Panc1 (cell line): ENCODE measurements around the gene GALNTL6. TPM values are rescaled to one million over a fixed set of nuclear protein-coding genes. Genes with fewer than 3 reads are reported as not detected.

ENCODE experiments used
- ATAC-seq: fragments of 200-7000 bp; cut with Tn5 transposase; 2 replicates; pipeline ENCODE4 v1.9.1; 2020; ENCODE audit warnings: mild to moderate bottlenecking, moderate library complexity
- BruUV-seq: library from RNA; stranded (reverse); fragments of 400-500 nt; replicated peaks from 2 replicates; lab custom pipeline; 2021; lab: Mats Ljungman, UMichigan
- CTCF ChIA-PET: fragments of 300-600 bp; sonication (Branson Sonifier 250); formaldehyde crosslinking; loops from one replicate; lab custom pipeline; 2022; ENCODE audit warnings: antibody characterized with exemption; lab: Charles Lee
- POLR2A ChIA-PET: fragments of 300-600 bp; sonication (Branson Sonifier 250); formaldehyde crosslinking; loops from one replicate; lab custom pipeline; 2022; ENCODE audit warnings: antibody characterized with exemption; lab: Charles Lee
- DNase-seq: peaks from one replicate; pipeline ENCODE4 v3.0.0-alpha.2; 2010; ENCODE audit warnings: low read depth, low spot score
- H3K27ac ChIP-seq: 2 replicates; pipeline ENCODE4 v1.5.1; 2011; ENCODE audit warnings: mild to moderate bottlenecking, low read length, inconsistent platforms
- H3K27me3 ChIP-seq: fragments of 200-500 bp; sonication (Bioruptor generic); 2 replicates; pipeline ENCODE4 v1.6.0; 2014; ENCODE audit warnings: low read length, inconsistent platforms; ENCODE audit not compliant: control insufficient read depth, insufficient read depth
- H3K36me3 ChIP-seq: fragments of 200-500 bp; sonication (Bioruptor generic); 2 replicates; pipeline ENCODE4 v1.5.1; 2014; ENCODE audit warnings: inconsistent platforms, mild to moderate bottlenecking, low read length, moderate library complexity; ENCODE audit not compliant: control insufficient read depth, insufficient read depth
- H3K4me1 ChIP-seq: 2 replicates; pipeline ENCODE4 v1.5.1; 2011; ENCODE audit warnings: inconsistent platforms, mild to moderate bottlenecking, low read length, moderate library complexity; ENCODE audit not compliant: control insufficient read depth, insufficient read depth
- H3K4me3 ChIP-seq, 2 experiments: 2 replicates each; pipeline ENCODE4 v1.5.1; 2011 to 2012; ENCODE audit warnings: low read depth in 2 of 2, low read length in 2 of 2, mild to moderate bottlenecking in 2 of 2, inconsistent platforms in 1 of 2, moderate library complexity in 1 of 2
- H3K9me3 ChIP-seq: fragments of 200-500 bp; sonication (Bioruptor generic); 2 replicates; pipeline ENCODE4 v1.5.1; 2014; ENCODE audit warnings: low read depth, mild to moderate bottlenecking, inconsistent platforms, low read length, moderate library complexity; ENCODE audit not compliant: control insufficient read depth, insufficient read depth
- CTCF ChIP-seq: fragments of 450-650 bp; IDR thresholded peaks from 2 replicates; pipeline ENCODE4 v1.5.1; 2017; ENCODE audit warnings: mild to moderate bottlenecking
- POLR2AphosphoS5 ChIP-seq: IDR thresholded peaks from 2 replicates; pipeline ENCODE4 v1.6.1; 2012; ENCODE audit warnings: mild to moderate bottlenecking, low read depth, low read length, moderate library complexity
- REST ChIP-seq, 2 experiments: IDR thresholded peaks; 2 replicates each; pipeline ENCODE4 v1.6.1; 2011 to 2012; ENCODE audit warnings: low read depth in 2 of 2, control low read depth in 1 of 2, low read length in 1 of 2, mild to moderate bottlenecking in 1 of 2, moderate library complexity in 1 of 2; ENCODE audit not compliant: insufficient read depth in 1 of 2
- SIN3A ChIP-seq: IDR thresholded peaks from 2 replicates; pipeline ENCODE4 v1.6.1; 2012; ENCODE audit warnings: low read depth, mild to moderate bottlenecking, low read length, moderate library complexity, borderline replicate concordance; ENCODE audit not compliant: insufficient read depth
- TCF7L2 ChIP-seq: IDR thresholded peaks from 2 replicates; pipeline ENCODE4 v1.6.1; 2011; ENCODE audit warnings: mild to moderate bottlenecking, low read depth, low read length, inconsistent platforms
- in situ Hi-C: cut with HindIII; loops from 2 replicates; pipeline ENCODE4 v1.10.0; 2016; ENCODE audit warnings: low sequenced_read_pairs, low pct_unique_long_range_greater_than_20kb
- intact Hi-C: fragments of 100-400 bp; cut with micrococcal nuclease; formaldehyde crosslinking; loops from one replicate; pipeline ENCODE4 v1.10.0; 2022; ENCODE audit not compliant: unreplicated experiment
- total RNA-seq: library from RNA; stranded (reverse); gene quantifications from one replicate; pipeline ENCODE4 v1.2.1, GENCODE V29; 2021; ENCODE audit not compliant: unreplicated experiment

GALNTL6 gene
- total RNA-seq, 1 experiment from 2014 or later: not detected

GRCh38 chr4:172898715-172899114, 1085.5 kb downstream of the GALNTL6 start:
- ATAC-seq (no peak), DNase-seq (no peak)
- H3K36me3 ChIP-seq: no peaks in the 10 kb centered on the region
- H3K27ac ChIP-seq: no peak overlapping the region
- H3K9me3 ChIP-seq: no peaks in the 10 kb centered on the region
- ChIA-PET CTCF (no interaction called here), POLR2A (no interaction called here)
- H3K4me3 ChIP-seq: no peak overlapping the region
- H3K27me3 ChIP-seq: no peaks in the 10 kb centered on the region
- BruUV-seq: no TSS peak
- no peaks in the 10 kb centered on the region for H3K4me1 ChIP-seq
- TF ChIP-seq TCF7L2: no peak
- in situ Hi-C loops (no loop called here), intact Hi-C loops (no loop called here)

- TF ChIP-seq SIN3A (no peak), POLR2AphosphoS5 (no peak), TCF7L2 (no peak), REST (IDR thresholded peaks at IDR 0.05; ENCODE audit: insufficient read depth in 1 of 2, low read depth in 2 of 2, low read length in 1 of 2) (no peak), CTCF (no peak)
- CTCF ChIA-PET: no interaction called here
- Histone ChIP-seq H3K9me3 (no peaks in the 10 kb centered on the region), H3K36me3 (no peaks in the 10 kb centered on the region), H3K27me3 (no peaks in the 10 kb centered on the region), H3K27ac (no peak overlapping the region), H3K4me1 (no peaks in the 10 kb centered on the region), H3K4me3 (no peak overlapping the region)
- in situ Hi-C loops (no loop called here), intact Hi-C loops (no loop called here)
- POLR2A ChIA-PET: no interaction called here
- DNase-seq (no peak), ATAC-seq (no peak)
- no TSS peak for BruUV-seq
These were observed 1086.7 kb downstream of the GALNTL6 start for GRCh38 chr4:172899861-172900260.

- intact Hi-C loops: no loop called here
These were observed 1087.7 kb downstream of the GALNTL6 start for GRCh38 chr4:172900900-172901299.

More at GRCh38 chr4:172900900-172901299, 1087.7 kb downstream of the GALNTL6 start:
- Histone ChIP-seq H3K9me3 (no peaks in the 10 kb centered on the region), H3K36me3 (no peaks in the 10 kb centered on the region), H3K27ac (no peak overlapping the region), H3K4me1 (no peaks in the 10 kb centered on the region), H3K4me3 (no peak overlapping the region), H3K27me3 (no peaks in the 10 kb centered on the region)
- ATAC-seq (no peak), DNase-seq (no peak)
- POLR2A ChIA-PET: no interaction called here
- TF ChIP-seq REST (IDR thresholded peaks at IDR 0.05; ENCODE audit: insufficient read depth in 1 of 2, low read depth in 2 of 2, low read length in 1 of 2) (no peak), TCF7L2 (no peak), SIN3A (no peak), CTCF (no peak), POLR2AphosphoS5 (no peak)
- in situ Hi-C loops: no loop called here
- CTCF ChIA-PET: no interaction called here
- BruUV-seq: no TSS peak
